ENCODE results near the gene PMM1.
"Not testable (repeated sequence)": the region's sequence is repeated elsewhere in the genome, so short reads cannot be mapped to it uniquely, and the experiment has no call there.

PMM1 gene

GRCh38 chr22:41589391-41590241 lies at the start of gene PMM1:
Gene PMM1, minus strand, starts transcription at chr22:41589840. Its CDS starts 35 bp downstream, at chr22:41589805.
- H3K27ac Mint-ChIP-seq, result peak within 1 kb of the TSS; percentile 97 to 99
- H3K4me1 Mint-ChIP-seq, result peaks cover 22% of the 10 kb centered on the region
- H3K27me3 Mint-ChIP-seq, result no peaks in the 10 kb centered on the region
- H3K9me3 Mint-ChIP-seq, result no peaks in the 10 kb centered on the region
- peak; percentile 96 for ATAC-seq
- H3K4me3 Mint-ChIP-seq, result peak within 1 kb of the TSS; percentile 96 to 98
- DNase-seq, result peak; percentile 100

GRCh38 chr22:41638748-41639147 lies 49.1 kb upstream of the PMM1 start:
- Mint-ChIP-seq H3K27me3 (no peaks in the 10 kb centered on the region), H3K9me3 (no peaks in the 10 kb centered on the region), H3K27ac (no peak overlapping the region), H3K4me3 (no peak overlapping the region), H3K4me1 (peaks cover 7% of the 10 kb centered on the region)
- DNase-seq (no peak), ATAC-seq (no peak)

- no peak for DNase-seq
- no peaks in the 10 kb centered on the region for H3K9me3 Mint-ChIP-seq
Observed at GRCh38 chr22:41638124-41638523, 48.5 kb upstream of the PMM1 start.

GRCh38 chr22:41637623-41638022 lies 48.0 kb upstream of the PMM1 start:
- H3K27me3 Mint-ChIP-seq, ATAC-seq, H3K4me1 Mint-ChIP-seq, H3K9me3 Mint-ChIP-seq, H3K4me3 Mint-ChIP-seq, DNase-seq: not testable (repeated sequence)
- peak overlapping the region in 1 of 2 donors; percentile 34 for H3K27ac Mint-ChIP-seq

More at GRCh38 chr22:41638124-41638523, 48.5 kb upstream of the PMM1 start:
- ATAC-seq, result no peak
- no peak overlapping the region for H3K4me3 Mint-ChIP-seq
- peaks cover 7% of the 10 kb centered on the region for H3K4me1 Mint-ChIP-seq
- no peak overlapping the region for H3K27ac Mint-ChIP-seq
- H3K27me3 Mint-ChIP-seq, result no peaks in the 10 kb centered on the region

- DNase-seq, result no peak
- no peak overlapping the region for H3K4me3 Mint-ChIP-seq
- no peak for ATAC-seq
- H3K9me3 Mint-ChIP-seq, result no peaks in the 10 kb centered on the region
- no peaks in the 10 kb centered on the region for H3K27me3 Mint-ChIP-seq
- peak overlapping the region in 1 of 2 donors; percentile 13 for H3K27ac Mint-ChIP-seq
- H3K4me1 Mint-ChIP-seq, result peaks cover 7% of the 10 kb centered on the region
Observed at GRCh38 chr22:41636467-41636866, 46.8 kb upstream of the PMM1 start.

GRCh38 chr22:41634610-41635009 lies 45.0 kb upstream of the PMM1 start:
- not testable (repeated sequence) for DNase-seq, H3K27me3 Mint-ChIP-seq, ATAC-seq, H3K9me3 Mint-ChIP-seq, H3K4me3 Mint-ChIP-seq, H3K4me1 Mint-ChIP-seq, H3K27ac Mint-ChIP-seq

- peaks cover 31% of the 10 kb centered on the region for H3K4me1 Mint-ChIP-seq
- DNase-seq, H3K27ac Mint-ChIP-seq, H3K27me3 Mint-ChIP-seq, H3K4me3 Mint-ChIP-seq, H3K9me3 Mint-ChIP-seq, ATAC-seq: not testable (repeated sequence)
Observed at GRCh38 chr22:41631615-41632014, 42.0 kb upstream of the PMM1 start.

- not testable (repeated sequence) for H3K9me3 Mint-ChIP-seq
Observed at GRCh38 chr22:41631115-41631514, 41.5 kb upstream of the PMM1 start.

GRCh38 chr22:41625577-41625976 lies 35.9 kb upstream of the PMM1 start:
- ATAC-seq (no peak), DNase-seq (no peak)
- Mint-ChIP-seq H3K4me3 (no peak overlapping the region), H3K27me3 (no peaks in the 10 kb centered on the region), H3K9me3 (no peaks in the 10 kb centered on the region), H3K27ac (no peak overlapping the region), H3K4me1 (peaks cover 43% of the 10 kb centered on the region)

More at GRCh38 chr22:41631115-41631514, 41.5 kb upstream of the PMM1 start:
- not testable (repeated sequence) for H3K27ac Mint-ChIP-seq, DNase-seq, ATAC-seq, H3K27me3 Mint-ChIP-seq, H3K4me3 Mint-ChIP-seq
- H3K4me1 Mint-ChIP-seq, result peaks cover 34% of the 10 kb centered on the region

GRCh38 chr22:41621911-41622179 lies 32.2 kb upstream of the PMM1 start:
- Mint-ChIP-seq H3K9me3 (no peaks in the 10 kb centered on the region), H3K4me1 (peaks cover 52% of the 10 kb centered on the region), H3K27ac (peak overlapping the region; percentile 98 to 99), H3K27me3 (no peaks in the 10 kb centered on the region), H3K4me3 (peak overlapping the region; percentile 92 to 95)
- ATAC-seq, result no peak
- DNase-seq, result no peak

GRCh38 chr22:41621099-41621910 lies 31.7 kb upstream of the PMM1 start, which contains the start of gene XRCC6:
Gene XRCC6, plus strand, starts transcription at chr22:41621295. Its CDS starts 710 bp downstream, at chr22:41622005.
- peak; percentile 93 for ATAC-seq
- no peaks in the 10 kb centered on the region for H3K9me3 Mint-ChIP-seq
- no peaks in the 10 kb centered on the region for H3K27me3 Mint-ChIP-seq
- H3K27ac Mint-ChIP-seq, result peak within 1 kb of the TSS; percentile 98 to 99
- DNase-seq, result peak; percentile 100
- peak within 1 kb of the TSS; percentile 92 to 95 for H3K4me3 Mint-ChIP-seq
- peaks cover 52% of the 10 kb centered on the region for H3K4me1 Mint-ChIP-seq

GRCh38 chr22:41620589-41621098 lies 31.0 kb upstream of the PMM1 start, which contains the start of gene DESI1:
Gene DESI1, minus strand, starts transcription at chr22:41621043. Its CDS starts 204 bp downstream, at chr22:41620839.
- H3K27me3 Mint-ChIP-seq, result no peaks in the 10 kb centered on the region
- ATAC-seq (peak; percentile 88), DNase-seq (no peak)
- H3K27ac Mint-ChIP-seq, result peak within 1 kb of the TSS; percentile 98 to 99
- no peaks in the 10 kb centered on the region for H3K9me3 Mint-ChIP-seq
- peaks cover 55% of the 10 kb centered on the region for H3K4me1 Mint-ChIP-seq
- H3K4me3 Mint-ChIP-seq, result peak within 1 kb of the TSS; percentile 92 to 95

GRCh38 chr22:41619979-41620588 lies 30.4 kb upstream of the PMM1 start:
- H3K4me1 Mint-ChIP-seq, result peaks cover 55% of the 10 kb centered on the region
- peak overlapping the region; percentile 92 to 95 for H3K4me3 Mint-ChIP-seq
- peak overlapping the region; percentile 98 to 99 for H3K27ac Mint-ChIP-seq
- no peaks in the 10 kb centered on the region for H3K9me3 Mint-ChIP-seq
- ATAC-seq (peak; percentile 53), DNase-seq (peak; percentile 51 to 67)
- no peaks in the 10 kb centered on the region for H3K27me3 Mint-ChIP-seq

GRCh38 chr22:41613456-41613855 lies 23.8 kb upstream of the PMM1 start:
- Mint-ChIP-seq H3K27ac (no peak overlapping the region), H3K9me3 (no peaks in the 10 kb centered on the region), H3K4me3 (no peak overlapping the region), H3K27me3 (no peaks in the 10 kb centered on the region), H3K4me1 (peaks cover 41% of the 10 kb centered on the region)
- DNase-seq (no peak), ATAC-seq (no peak)

GRCh38 chr22:41612603-41613306 lies 23.1 kb upstream of the PMM1 start:
- Mint-ChIP-seq H3K27ac (peak overlapping the region in 1 of 2 donors; percentile 75), H3K4me1 (peaks cover 34% of the 10 kb centered on the region)
- DNase-seq, result no peak

More at GRCh38 chr22:41612603-41613306, 23.1 kb upstream of the PMM1 start:
- H3K27me3 Mint-ChIP-seq, result no peaks in the 10 kb centered on the region
- H3K9me3 Mint-ChIP-seq, result no peaks in the 10 kb centered on the region
- no peak overlapping the region for H3K4me3 Mint-ChIP-seq
- no peak for ATAC-seq

Data from stimulated activated naive CD8-positive, alpha-beta T cell treated with anti-CD3 and anti-CD28 coated beads, Interleukin-15, amount 100 ng/mL, for 72 hours (primary cell).